Activated naive CD4-positive, alpha-beta T cell treated with Interleukin-2 at 50 U/mL for 16 hours (primary cell): ENCODE data around the gene SORCS3.

ENCODE experiments used
- DNase-seq: peaks from one replicate; pipeline ENCODE4 v3.0.0-alpha.2; 2020

SORCS3 gene

DNA sequence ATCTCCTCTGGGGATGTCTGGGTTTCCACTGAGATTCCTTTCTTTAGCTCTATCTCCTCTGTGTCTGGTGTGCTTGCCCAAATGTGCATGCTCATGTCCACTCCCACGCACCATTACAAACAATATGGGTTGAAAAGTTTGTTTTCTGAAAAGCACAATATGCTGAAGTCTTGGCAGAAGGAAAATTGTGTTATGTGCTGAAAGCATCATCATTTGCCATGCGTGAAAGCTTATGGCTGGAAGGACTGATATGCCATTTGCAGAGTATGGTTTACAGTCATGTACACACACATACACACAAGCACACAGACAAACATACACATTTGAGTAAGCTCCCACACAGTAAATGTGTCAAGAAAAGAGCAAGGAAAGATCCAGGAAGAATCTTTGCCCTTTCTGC, 231.6 kb downstream of the SORCS3 start:
- DNase-seq, result no peak

DNA sequence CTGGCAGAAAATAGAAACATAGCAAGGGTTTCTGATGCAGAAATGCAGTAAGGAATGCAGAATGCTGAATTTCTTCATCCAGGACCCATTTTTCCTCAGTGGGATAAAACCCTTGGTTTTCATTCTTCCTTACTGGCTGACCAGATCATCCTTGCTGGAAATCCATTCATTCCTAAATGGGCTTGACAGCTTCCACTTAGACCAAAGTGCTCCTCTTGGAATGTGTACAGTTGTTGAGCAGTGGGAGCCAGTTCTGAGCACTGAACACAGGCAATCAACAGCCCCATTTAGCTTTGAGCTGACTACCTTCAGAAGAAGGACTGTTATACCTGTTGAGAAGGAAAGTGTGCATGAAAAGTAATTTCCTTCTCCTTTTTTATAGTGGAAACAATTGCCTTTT, 232.1 kb downstream of the SORCS3 start:
- no peak for DNase-seq

DNA sequence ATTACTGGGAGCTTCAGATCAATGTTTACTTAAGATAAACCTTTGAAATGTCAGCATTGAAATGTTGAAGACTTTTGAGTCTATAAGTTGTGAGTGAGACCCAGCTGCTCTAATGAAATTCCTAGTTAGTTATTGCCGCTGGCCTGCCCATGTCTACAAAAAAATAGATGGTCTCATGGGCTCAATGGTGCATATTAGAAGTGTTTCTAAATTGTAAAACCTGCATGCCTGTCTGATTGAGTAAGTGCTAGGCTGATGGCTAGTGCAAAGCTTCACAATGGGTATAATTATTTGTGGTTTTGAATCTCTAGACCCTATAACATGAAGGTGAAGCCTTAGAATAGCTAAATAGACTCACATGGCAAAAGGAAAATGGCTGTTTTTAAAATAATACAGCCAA, 234.5 kb downstream of the SORCS3 start:
- DNase-seq, result no peak

DNA sequence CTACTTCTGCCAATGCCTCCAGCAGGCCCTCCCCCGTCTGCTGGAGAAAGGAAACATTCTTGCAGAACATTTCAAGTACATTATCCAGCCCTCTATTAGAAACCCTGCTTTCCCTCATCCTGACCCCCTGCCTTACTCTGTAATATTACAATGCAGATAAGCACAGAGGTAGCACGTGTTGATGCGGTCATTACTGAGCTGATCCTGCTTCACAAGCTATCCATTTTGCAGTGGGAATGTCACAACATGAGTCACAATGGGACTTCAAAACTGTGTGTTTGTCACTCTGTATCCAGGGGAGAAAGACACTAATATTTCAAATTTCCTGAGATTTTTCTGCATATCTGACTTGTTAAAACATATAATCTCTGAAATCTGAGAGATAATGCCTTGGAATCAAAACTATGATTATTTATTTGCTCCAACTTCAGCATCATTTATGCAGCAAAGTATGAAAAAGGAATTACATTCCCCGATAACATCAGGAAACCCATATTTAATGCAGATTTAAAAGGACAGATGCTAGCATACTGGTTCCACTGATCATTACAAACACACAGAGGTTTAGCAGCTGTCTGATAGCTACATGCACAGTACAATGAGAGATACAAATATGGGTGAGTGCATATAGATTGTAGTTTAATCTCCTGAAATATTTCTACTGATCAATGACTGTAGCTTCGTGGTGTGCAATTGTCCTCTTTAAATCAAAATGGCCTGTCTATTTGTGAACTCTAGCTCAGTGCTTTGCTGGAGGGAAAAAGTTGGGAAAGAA, 239.7 kb downstream of the SORCS3 start:
- DNase-seq, result no peak

DNA sequence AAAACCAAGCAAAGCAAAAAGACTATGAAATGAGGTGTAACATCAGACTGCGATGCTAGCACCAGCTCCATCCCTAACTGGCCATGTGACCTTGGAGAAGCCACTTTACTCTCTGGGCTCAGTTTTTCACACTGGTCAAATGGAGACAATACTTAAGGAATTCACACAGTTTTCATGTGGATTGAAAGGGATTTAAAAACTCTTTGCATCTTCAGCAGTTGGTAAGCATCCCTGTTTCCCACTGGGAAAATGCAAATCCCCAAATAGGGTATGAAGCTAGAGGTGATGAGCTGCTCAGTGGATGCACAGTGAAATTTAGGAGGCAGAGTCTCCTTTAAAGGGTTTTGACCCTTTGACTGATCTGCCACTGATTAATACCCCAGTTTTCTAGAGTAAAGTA, 240.7 kb downstream of the SORCS3 start:
- DNase-seq, result no peak

DNA sequence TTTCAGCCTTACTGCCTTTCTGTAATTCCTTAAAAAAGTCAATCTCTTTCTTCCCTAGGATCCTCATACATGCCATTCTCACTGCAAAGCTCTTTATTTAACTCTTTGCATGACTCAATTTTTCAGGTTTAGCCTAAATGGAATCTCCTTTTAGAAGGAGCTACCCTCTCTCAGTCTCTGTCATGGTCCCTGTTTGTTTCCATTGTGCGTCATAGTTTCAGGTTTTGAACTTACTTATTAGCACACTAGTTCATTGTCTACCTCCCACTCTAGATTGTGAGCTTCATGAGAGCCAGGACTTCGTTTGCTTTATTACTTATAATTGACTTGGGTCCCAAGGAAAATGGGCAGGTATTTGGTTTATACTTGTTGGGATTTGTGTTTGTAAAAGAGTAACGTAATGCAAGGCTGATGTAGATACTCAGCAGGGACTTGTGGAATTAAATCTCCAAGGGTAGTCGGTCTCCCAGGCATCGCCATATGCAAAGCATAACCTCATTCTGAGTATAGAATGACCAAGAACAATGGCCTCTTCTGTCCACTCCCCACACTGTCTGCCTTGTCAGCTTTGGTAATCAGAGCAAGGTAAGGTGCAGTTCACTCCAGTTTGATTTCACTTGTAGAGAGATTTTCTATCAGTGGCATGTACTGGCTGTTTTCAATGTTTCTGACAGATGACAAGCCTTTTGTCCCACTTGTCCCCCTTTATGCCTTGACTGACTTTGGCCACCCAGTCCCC, 252.0 kb downstream of the SORCS3 start:
- DNase-seq, result no peak

DNA sequence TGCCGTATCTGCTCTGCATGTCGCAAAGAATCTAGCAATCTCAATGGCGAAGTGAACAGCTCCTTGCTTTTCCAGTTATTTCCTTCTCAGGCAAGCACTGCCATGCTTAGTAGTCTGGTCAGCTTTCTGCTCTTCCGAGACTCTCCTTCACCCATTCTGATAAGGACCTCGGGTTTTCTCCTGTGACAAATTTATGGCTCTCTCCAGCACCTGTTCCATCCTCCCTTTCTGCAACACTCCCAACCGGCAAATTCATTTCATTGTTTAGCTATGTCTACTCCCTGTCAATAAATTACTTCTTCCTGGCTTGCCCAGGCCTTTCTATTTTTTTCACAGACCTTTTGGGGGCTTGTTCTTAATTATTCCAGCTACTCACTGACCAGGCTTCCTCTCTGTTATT, 252.6 kb downstream of the SORCS3 start:
- DNase-seq, result no peak

DNA sequence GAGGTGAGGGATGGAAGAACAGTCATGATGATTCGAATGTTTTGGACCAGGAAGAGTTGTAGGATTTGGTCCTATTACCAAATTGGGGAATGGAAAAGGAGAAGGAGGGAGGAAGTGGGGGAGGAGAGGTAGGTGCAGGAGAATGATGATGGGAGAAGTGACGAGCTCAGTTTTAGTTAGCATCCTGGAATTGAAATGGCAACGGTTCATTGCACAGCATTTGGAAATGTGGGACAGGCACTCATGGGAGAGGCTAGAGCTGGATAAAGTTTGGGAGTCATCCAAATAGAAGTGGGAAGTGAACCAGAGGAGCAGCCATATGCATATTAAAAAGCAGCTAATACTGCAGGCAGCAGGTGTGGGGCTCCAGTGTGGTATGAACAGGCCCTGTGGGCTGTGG, 253.6 kb downstream of the SORCS3 start:
- DNase-seq, result no peak

DNA sequence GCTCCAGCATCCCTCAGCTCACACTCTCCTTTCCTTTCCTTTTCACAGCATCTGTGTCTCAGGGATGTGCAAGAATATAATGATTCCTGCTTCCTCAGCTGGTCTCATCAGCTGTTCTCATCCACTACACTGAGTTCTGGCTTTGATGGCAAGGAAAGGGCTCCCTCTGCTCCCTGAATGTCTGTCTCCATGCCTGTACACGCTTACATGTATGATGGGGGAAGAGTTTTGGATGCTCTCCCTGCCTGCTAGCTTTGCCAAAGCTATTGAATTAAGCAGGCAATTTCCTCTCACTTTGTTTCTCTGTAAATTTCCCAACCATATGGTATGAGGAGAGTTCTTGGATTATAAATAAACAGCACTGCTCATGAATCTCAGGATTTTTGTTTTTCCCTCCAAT, 254.5 kb downstream of the SORCS3 start:
- DNase-seq, result no peak

DNA sequence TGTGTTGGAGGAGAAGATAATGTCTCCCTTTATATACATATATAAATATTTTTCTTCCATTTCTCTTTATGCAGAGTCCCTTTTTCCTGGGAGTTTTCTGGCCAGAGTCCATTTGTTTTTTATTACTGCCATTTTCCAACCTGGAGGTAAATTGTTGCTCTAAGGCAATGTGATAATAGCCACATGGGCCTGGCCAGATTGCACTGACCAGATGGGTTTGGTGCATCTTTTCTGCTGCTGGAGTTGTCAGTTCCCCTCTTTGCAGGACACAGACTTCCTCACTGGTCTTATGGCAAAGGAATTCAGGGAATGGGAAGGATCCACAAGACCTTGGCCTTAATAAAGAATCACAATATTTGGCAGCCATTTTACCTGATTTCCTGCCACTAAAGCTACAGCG, 254.9 kb downstream of the SORCS3 start:
- no peak for DNase-seq

DNA sequence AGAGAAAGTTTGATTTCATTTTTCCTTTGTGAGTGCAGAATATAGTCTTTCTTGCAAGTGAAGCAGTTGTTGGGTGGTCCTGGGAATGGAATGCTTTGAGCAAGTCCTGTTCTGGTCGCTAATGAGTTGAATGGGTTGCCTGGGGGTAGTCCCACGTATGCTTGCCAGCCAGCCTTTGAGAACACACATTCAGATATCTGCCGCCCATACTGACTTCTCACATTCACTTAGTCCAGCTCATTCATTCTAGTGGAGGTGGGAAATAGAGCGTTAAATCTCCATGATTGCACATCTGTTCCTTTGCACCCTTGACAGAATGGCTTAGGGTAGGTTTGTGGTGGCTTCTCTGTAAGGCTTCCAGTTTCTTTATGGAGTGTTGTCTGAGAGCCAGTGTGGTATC, 256.6 kb downstream of the SORCS3 start:
- DNase-seq, result no peak

DNA sequence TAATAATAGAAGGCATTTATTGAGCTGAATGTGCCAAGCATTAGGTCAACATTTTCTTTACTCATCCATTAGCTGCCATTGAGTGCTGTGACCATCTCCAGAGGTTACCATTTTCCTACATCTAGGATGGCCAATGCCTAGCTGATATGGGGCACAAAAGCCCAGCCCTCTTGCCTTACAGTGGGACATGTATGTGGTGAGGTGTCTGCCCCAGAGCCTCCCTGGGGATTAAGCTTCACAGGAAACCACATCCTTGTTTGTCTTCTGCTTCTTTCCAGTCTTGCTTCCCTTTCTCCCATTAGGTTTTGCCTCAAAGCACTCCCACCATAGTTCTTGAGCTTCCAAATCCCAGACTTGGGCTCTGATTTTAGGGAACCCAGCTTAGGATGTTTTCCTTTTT, 258.7 kb downstream of the SORCS3 start:
- DNase-seq, result no peak

DNA sequence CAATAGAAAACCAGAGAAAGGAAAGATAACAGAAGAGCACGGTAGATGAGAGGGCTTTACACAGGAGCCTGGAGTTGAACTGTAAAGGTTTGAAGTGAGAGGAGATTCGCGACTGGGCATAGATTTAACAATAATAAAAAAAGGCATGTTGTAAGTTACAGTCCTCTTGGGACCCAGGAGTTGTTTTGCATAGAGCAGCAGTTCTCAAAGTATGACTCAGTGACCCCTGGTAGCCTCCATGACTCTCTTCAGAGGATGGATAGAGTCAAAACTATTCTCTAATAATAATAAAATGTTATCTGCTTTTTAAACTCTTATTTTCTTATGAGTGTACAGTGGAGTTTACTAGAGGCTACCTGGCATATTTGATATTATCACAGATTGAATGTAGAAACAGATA, 262.3 kb downstream of the SORCS3 start:
- no peak for DNase-seq

DNA sequence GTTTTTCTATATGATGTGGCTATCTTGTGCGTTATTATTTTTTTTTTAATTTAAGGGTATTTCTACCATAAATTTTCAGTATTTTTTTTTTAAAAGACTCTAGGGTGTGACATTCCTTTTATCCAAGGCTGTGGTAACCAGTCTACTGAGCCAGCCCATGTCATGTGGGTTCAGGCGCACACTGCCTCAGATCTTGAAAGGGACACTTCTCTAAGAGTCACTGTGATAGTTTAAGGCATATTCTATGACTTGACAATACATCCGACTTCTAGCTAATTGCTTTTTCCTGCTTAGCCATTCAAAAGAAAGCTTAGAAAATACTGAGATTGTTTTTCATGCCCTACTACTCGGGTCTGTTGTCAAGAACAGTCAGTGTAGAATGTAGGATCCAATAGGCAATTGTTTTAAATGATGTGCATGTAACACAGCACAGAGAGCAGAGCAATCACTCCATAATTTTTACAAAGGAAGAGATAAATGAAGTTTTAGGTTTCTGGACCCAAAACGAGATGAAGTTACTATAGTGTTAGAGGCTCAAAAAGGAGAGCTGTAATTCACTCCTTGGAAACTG, 263.7 kb downstream of the SORCS3 start:
- no peak for DNase-seq

DNA sequence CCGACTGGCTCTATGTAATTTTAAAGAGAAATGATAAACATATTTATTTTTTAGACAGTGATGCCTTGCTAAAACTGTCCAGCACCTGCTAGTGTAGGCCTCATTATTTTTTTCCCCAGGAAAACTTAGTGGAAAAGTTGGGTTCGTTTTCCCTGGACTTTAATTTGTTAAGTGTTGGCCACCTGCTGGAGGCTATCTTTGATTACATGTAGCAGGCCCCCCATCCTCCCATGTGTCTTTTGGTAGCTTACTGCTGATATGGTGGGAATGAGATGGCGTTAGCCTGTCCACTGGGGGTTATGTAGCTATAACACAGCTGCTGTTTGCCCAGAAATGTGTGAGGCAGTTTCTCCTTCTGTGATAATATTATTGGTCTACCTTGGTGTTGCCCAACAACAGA, 265.0 kb downstream of the SORCS3 start:
- DNase-seq, result no peak

DNA sequence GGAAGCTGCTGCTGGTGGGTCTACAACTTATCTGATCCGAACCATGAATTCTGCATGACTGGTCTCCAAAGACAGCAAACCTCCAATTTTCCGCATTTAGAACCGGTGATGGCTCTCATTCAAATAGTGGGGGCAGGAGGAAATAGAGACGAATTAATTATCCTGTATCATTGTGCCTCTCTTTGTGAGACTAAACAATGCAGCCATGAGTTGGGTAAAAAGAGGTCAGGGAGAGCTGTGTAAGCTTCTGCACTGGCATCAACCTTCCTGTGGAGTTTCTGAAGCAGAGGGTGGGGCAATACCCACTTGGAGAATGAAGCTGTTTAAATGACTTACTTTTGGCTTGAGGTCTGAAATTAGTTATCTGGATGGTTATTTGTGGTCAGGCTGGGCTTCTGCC, 266.4 kb downstream of the SORCS3 start:
- DNase-seq, result no peak

DNA sequence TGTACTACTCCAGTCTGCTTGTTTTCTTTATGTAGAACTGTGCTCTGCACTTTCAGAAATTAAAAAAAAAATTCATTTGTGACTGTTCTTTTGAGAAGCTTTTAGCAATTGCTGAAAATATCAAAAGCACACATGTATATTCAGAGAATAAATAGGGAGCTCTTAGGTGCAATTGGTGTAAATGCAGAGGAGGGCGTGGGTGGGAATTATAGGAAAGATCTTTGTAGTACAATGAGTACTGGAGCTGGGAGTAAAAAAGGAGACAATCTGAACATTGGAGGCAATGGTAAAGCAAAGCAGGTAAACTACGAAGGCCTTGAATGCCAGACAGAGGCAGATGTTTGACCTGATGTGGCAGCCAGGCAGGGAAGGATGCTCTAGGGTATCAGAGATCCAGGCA, 267.5 kb downstream of the SORCS3 start:
- DNase-seq, result no peak

DNA sequence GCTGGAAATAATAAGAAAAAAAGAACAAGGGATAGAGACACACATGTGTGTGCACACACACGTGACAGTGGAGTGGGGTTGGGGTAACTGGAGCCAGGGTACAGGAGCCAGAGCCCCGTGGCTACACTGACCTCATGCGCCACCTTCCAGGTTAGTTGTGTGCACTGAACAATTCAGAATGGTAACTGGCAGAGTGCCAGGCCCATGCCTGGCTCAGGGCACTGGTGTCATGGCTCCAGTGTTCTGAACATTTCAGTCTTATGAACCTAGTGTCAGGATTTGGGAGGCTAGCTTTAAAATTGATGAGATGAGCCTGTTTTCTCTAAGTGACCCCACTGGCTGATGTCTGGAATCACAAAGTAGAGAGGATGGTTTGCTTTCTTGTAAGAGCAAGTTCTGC, 269.6 kb downstream of the SORCS3 start:
- no peak for DNase-seq

DNA sequence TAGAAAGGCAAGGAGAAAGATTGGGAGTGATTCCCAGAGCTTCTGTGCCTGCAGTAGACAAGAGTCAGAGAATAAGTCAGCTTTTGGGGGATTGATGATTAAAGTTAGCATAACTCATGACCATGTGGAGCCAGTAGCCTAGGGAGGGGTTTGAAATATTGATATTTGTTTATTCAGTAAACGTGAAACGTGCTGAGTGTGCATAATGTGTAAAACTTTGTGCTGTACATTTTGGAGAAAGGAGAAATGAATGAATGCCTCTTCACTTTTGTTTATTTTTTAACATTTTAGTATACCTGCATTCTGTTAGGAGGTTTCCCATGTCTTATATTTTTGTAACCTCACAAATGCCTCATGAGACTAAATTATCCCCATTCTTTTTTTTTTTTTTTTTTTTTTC, 272.3 kb downstream of the SORCS3 start:
- no peak for DNase-seq

DNA sequence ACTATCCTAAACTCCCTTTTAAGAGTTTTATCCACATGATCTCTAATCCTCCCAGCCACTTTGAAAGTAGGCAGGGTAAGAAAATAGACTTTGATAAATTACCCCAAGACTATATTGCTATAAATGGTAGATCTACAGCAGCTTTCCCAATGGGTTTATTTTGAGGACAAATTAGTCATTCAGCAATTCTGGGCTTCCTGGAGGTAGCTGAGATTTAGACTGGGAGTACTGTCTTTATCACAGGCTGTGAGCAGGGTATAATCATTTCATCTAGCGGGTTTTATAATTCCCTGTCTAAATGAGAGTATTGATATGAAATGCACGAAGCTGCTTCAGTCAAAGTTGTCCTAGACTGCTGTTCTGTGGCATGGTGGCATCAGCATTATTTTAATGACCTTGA, 279.4 kb downstream of the SORCS3 start:
- DNase-seq, result no peak

DNA sequence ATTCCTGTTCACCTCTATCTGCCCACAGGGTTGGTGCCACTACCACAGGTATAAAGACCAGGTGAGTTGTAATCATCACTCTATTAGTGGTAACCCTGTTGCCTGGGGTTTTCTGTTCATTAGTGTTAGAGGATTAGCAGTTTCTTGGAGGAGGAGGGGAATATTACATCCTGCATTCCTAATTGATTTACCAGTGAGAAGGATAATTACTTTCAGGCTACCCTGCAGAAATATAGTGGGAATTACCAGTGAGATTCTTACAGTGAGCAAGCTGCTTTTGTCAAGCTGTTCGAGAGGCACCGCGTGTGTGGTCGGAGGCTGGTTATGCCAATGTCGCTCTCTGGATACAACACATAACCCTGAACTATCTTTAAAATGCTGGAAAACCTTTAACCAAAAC, 280.7 kb downstream of the SORCS3 start:
- no peak for DNase-seq

DNA sequence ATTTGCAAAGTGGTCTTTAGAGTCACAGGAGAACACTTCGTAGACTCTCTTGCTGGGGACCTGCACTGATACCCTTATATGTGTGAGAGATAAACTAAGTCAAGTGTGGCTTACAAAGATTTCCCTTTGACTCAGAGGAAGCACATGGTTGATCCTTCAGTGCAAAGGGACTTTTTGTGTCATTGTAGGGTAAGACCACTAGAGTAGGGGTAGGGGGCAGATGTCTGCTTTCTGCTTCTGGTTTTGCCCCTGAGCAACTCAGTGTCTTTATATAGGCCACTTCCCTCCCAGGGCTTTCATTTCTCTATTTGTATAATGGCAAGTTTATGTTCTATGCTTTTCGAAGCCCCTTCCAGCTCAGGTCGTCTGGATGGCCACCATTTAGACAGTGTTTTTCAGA, 281.7 kb downstream of the SORCS3 start:
- no peak for DNase-seq

DNA sequence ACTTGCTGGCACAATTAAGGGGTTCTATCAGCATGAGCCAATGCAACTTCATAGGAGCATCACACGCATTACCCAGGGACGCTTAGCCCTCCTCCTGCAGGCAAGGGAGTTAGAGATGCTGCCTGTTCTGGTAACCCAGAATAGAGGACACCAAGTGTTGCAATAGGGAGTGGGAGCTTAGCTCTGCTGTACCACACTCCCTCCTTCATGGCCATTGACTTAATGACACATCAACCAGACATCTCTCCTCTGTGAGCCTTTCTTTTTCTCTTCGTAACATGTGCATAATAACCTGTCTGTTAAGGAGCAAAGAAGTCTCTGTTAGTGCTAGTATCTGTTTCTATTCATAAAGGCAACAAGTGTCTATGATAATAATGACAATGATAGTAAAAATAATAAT, 282.4 kb downstream of the SORCS3 start:
- no peak for DNase-seq

DNA sequence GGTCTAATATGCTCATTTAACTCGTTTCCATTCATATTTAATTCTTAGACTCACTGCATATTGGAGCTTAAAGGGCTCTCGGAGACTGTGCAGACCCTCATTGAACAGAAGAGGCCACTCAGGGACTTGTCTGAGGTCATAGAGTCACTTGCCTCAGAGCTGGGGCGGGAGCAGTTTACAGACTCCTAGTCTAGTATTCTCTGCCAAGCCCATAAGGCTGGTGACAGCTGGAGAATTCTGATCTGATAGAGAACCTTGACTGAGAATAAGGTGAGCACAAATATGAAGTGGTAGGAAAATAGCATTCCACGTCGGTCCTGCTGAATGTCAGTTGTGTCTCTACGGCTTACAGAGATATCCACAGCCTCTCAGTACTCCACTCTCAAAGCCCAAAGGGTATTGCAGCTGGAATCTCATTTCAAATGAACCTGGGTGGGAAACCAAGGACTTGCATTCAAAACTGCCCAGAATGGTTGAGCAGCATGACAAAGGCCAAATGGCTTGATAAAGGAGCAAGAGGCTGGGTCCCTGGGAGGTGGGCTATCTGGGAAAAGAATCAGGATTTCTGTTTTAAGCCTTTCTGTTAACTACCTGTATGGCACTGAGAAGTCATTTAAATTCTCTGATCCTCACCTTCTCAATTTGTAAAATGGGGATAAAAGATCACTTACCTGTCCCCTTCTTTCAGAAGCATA, 283.2 kb downstream of the SORCS3 start:
- DNase-seq, result no peak
